Keratinocyte (primary cell): Measurements from ENCODE around the gene HERC5. TPM values are rescaled to one million over a fixed set of nuclear protein-coding genes. Genes with fewer than 3 reads are reported as not detected.

Experiments
- DNase-seq: peaks from one replicate; pipeline ENCODE4 v3.0.0-alpha.2; 2011; ENCODE audit warnings: low read depth, missing footprints, low spot score
- FAIRE-seq: peaks from 2 replicates; lab custom pipeline; 2011; peaks lifted over from hg19 to GRCh38; lab: Jason Lieb, UNC
- H2AFZ ChIP-seq: 2 replicates; pipeline ENCODE4 v1.6.0; 2012; ENCODE audit warnings: low read length, control low read depth, inconsistent platforms; ENCODE audit not compliant: control insufficient read depth
- H3K27ac ChIP-seq: 2 replicates; pipeline ENCODE4 v1.5.1; 2011; ENCODE audit warnings: low read length; ENCODE audit not compliant: control insufficient read depth, insufficient read depth
- H3K27me3 ChIP-seq: 3 replicates; pipeline ENCODE4 v1.6.0; 2011; ENCODE audit warnings: low read length; ENCODE audit not compliant: control insufficient read depth, insufficient read depth; ENCODE audit errors: extremely low read depth
- H3K36me3 ChIP-seq, 2 experiments: 2 replicates in 1 of 2; 3 replicates in 1 of 2; pipeline ENCODE4 v1.5.1; 2011; ENCODE audit warnings: low read length in 2 of 2, mild to moderate bottlenecking in 1 of 2; ENCODE audit not compliant: control insufficient read depth in 2 of 2, insufficient read depth in 2 of 2; ENCODE audit errors: extremely low read depth in 1 of 2
- H3K4me1 ChIP-seq: 3 replicates; pipeline ENCODE4 v1.5.1; 2011; ENCODE audit warnings: low read length; ENCODE audit not compliant: control insufficient read depth, insufficient read depth; ENCODE audit errors: extremely low read depth
- H3K4me2 ChIP-seq: 3 replicates; pipeline ENCODE4 v1.6.0; 2011; ENCODE audit warnings: low read depth, low read length; ENCODE audit not compliant: control insufficient read depth, insufficient read depth; ENCODE audit errors: extremely low read depth
- H3K4me3 ChIP-seq, 3 experiments: fragments of 200-600 bp in 1 of 3; sonication (generic) in 1 of 3; 2 replicates in 2 of 3; 3 replicates in 1 of 3; pipeline ENCODE4 v1.5.1; 2011 to 2016; ENCODE audit warnings: low read length in 3 of 3, mild to moderate bottlenecking in 3 of 3, control low read depth in 2 of 3, inconsistent platforms in 1 of 3, low read depth in 1 of 3, mixed read lengths in 1 of 3, mixed run types in 1 of 3, moderate library complexity in 1 of 3; ENCODE audit not compliant: control insufficient read depth in 2 of 3, insufficient read depth in 2 of 3; ENCODE audit errors: extremely low read depth in 1 of 3
- H3K79me2 ChIP-seq: 2 replicates; pipeline ENCODE4 v1.6.0; 2012; ENCODE audit warnings: low read length; ENCODE audit not compliant: control insufficient read depth, insufficient read depth
- H3K9ac ChIP-seq: 3 replicates; pipeline ENCODE4 v1.6.0; 2011; ENCODE audit warnings: low read length; ENCODE audit not compliant: control insufficient read depth, insufficient read depth; ENCODE audit errors: extremely low read depth
- H3K9me1 ChIP-seq: 3 replicates; pipeline ENCODE4 v1.6.0; 2011; ENCODE audit warnings: low read length; ENCODE audit not compliant: control insufficient read depth, insufficient read depth; ENCODE audit errors: extremely low read depth
- H3K9me3 ChIP-seq: 2 replicates; pipeline ENCODE4 v1.5.1; 2012; ENCODE audit warnings: low read depth, low read length; ENCODE audit not compliant: control insufficient read depth
- H4K20me1 ChIP-seq: 3 replicates; pipeline ENCODE4 v1.6.0; 2011; ENCODE audit warnings: low read length; ENCODE audit not compliant: control insufficient read depth, insufficient read depth; ENCODE audit errors: extremely low read depth
- CTCF ChIP-seq, 3 experiments: IDR thresholded peaks in 1 of 3; conservative IDR thresholded peaks in 1 of 3; optimal IDR thresholded peaks in 1 of 3; 2 replicates in 2 of 3; 3 replicates in 1 of 3; pipeline versions ENCODE3 to v1.5.1; 2011; ENCODE audit warnings: low read length in 3 of 3, mild to moderate bottlenecking in 3 of 3, moderate library complexity in 2 of 3, control low read depth in 1 of 3, inconsistent platforms in 1 of 3; ENCODE audit not compliant: insufficient read depth in 2 of 3; ENCODE audit errors: extremely low read depth in 1 of 3
- EZH2 ChIP-seq: IDR thresholded peaks from one replicate; pipeline ENCODE4 v1.6.1; 2012; ENCODE audit warnings: inconsistent platforms, mild to moderate bottlenecking, low read length, moderate library complexity
- dilution Hi-C: fragments of 300-500 bp; cut with MboI; formaldehyde crosslinking; loops from one replicate; pipeline ENCODE4 v1.7.0; 2020; ENCODE audit warnings: low sequenced_read_pairs; ENCODE audit not compliant: extremely low pct_ligation_motif_present
- polyA plus RNA-seq, 5 experiments: library from polyadenylated mRNA; depleted of rRNA in 3 of 5; stranded (reverse) in 3 of 5; stranded (forward) in 1 of 5; unstranded in 1 of 5; fragments of >200 nt; gene quantifications; 1 replicate in 1 of 5; 2 replicates in 3 of 5; 3 replicates in 1 of 5; pipeline versions ENCODE4 v1.2.1 to v1.2.3, GENCODE V29; 2011 to 2012; ENCODE audit warnings: missing spikeins in 2 of 5, low read depth in 1 of 5, low replicate concordance in 1 of 5

The HERC5 gene
- polyA plus RNA-seq, 1 donor (not counting 4 experiments of a cell fraction or from before 2014, with no cell fraction given): 3.4 TPM

- DNase-seq (no peak), FAIRE-seq (no peak)
- Histone ChIP-seq H3K9ac (no peak overlapping the region), H3K4me3 (no peak overlapping the region), H3K4me2 (no peak overlapping the region), H3K79me2 (no peaks in the 10 kb centered on the region), H2AFZ (no peak overlapping the region), H3K27ac (no peak overlapping the region), H3K4me1 (no peaks in the 10 kb centered on the region), H3K27me3 (no peaks in the 10 kb centered on the region), H4K20me1 (no peaks in the 10 kb centered on the region), H3K9me1 (no peaks in the 10 kb centered on the region), H3K36me3 (peaks cover 0 to 3% of the 10 kb centered on the region in 2 experiments), H3K9me3 (no peaks in the 10 kb centered on the region)
- TF ChIP-seq CTCF (optimal IDR thresholded peaks at IDR 0.05 in 1 of 3, IDR thresholded peaks at IDR 0.05 in 1 of 3, conservative IDR thresholded peaks at IDR 0.05 in 1 of 3; ENCODE audit: extremely low read depth in 1 of 3, insufficient read depth in 2 of 3, low read length in 3 of 3) (no peak), EZH2 (no peak)
- dilution Hi-C loops: no loop called here
Observed at GRCh38 chr4:88419874-88420273, 37.0 kb upstream of the HERC5 start.

- H3K27me3 ChIP-seq: no peaks in the 10 kb centered on the region
- H3K36me3 ChIP-seq: peaks cover 0 to 2% of the 10 kb centered on the region in 2 experiments
- no peak overlapping the region for H3K9ac ChIP-seq
- no peaks in the 10 kb centered on the region for H3K4me1 ChIP-seq
- H3K4me2 ChIP-seq: no peak overlapping the region
- no peak for DNase-seq
- FAIRE-seq: no peak
- no peaks in the 10 kb centered on the region for H3K79me2 ChIP-seq
- H3K27ac ChIP-seq: no peak overlapping the region
- TF ChIP-seq EZH2 (no peak), CTCF (optimal IDR thresholded peaks at IDR 0.05 in 1 of 3, IDR thresholded peaks at IDR 0.05 in 1 of 3, conservative IDR thresholded peaks at IDR 0.05 in 1 of 3; ENCODE audit: extremely low read depth in 1 of 3, insufficient read depth in 2 of 3, low read length in 3 of 3) (no peak)
- H3K4me3 ChIP-seq: no peak overlapping the region
- dilution Hi-C loops: no loop called here
- H2AFZ ChIP-seq: no peak overlapping the region
- no peaks in the 10 kb centered on the region for H3K9me3 ChIP-seq
- no peaks in the 10 kb centered on the region for H3K9me1 ChIP-seq
- no peaks in the 10 kb centered on the region for H4K20me1 ChIP-seq
Observed at GRCh38 chr4:88420844-88421243, 36.1 kb upstream of the HERC5 start.
